CD4-positive, CD25-positive, alpha-beta regulatory T cell (primary cell): Measurements from ENCODE around the gene POU5F1. TPM values are rescaled to one million over a fixed set of nuclear protein-coding genes. Genes with fewer than 3 reads are reported as not detected.

ENCODE experiments used
- ATAC-seq, 2 donors: fragments of 150-1000 bp; cut with Tn5 transposase; one replicate each; pipeline ENCODE4 v1.10.0; 2021; ENCODE audit warnings: low read depth in 2 of 2, moderate number of reproducible peaks in 2 of 2, moderate library complexity in 1 of 2
- DNase-seq, 3 donors: peaks; one replicate each; pipeline versions ENCODE4 v3.0.0 to v3.0.0-alpha.2; 2012 to 2022; ENCODE audit warnings: mixed read lengths in 1 of 3
- H3K27ac ChIP-seq: one replicate; pipeline ENCODE4 v1.7.0; 2013; ENCODE audit warnings: mild to moderate bottlenecking, low read length; ENCODE audit not compliant: insufficient read depth, poor library complexity, severe bottlenecking
- H3K27me3 ChIP-seq: one replicate; pipeline ENCODE4 v1.7.0; 2013; ENCODE audit warnings: low read length; ENCODE audit not compliant: control insufficient read depth, insufficient read depth
- H3K36me3 ChIP-seq: one replicate; pipeline ENCODE4 v1.7.0; 2013; ENCODE audit warnings: mild to moderate bottlenecking, low read length, moderate library complexity; ENCODE audit not compliant: control insufficient read depth, insufficient read depth
- H3K4me1 ChIP-seq: 2 replicates; pipeline ENCODE4 v1.7.0; 2013; ENCODE audit warnings: mild to moderate bottlenecking, low read length; ENCODE audit not compliant: insufficient read depth, control insufficient read depth, poor library complexity, severe bottlenecking
- H3K4me3 ChIP-seq: one replicate; pipeline ENCODE4 v1.7.0; 2013; ENCODE audit warnings: low read depth, mild to moderate bottlenecking, low read length, moderate library complexity
- H3K9me3 ChIP-seq, 2 experiments: 1 replicate in 1 of 2; 2 replicates in 1 of 2; pipeline ENCODE4 v1.7.0; 2013; ENCODE audit warnings: low read length in 2 of 2, mild to moderate bottlenecking in 1 of 2, moderate library complexity in 1 of 2; ENCODE audit not compliant: control insufficient read depth in 2 of 2
- H3K27ac Mint-ChIP-seq, 3 donors: one replicate each; pipeline ENCODE4 v1.8.0; 2020 to 2022; ENCODE audit warnings: mild to moderate bottlenecking in 3 of 3, mixed read lengths in 3 of 3, moderate library complexity in 2 of 3
- H3K27me3 Mint-ChIP-seq: one replicate; pipeline ENCODE4 v1.8.0; 2022; ENCODE audit warnings: mild to moderate bottlenecking, mixed read lengths
- H3K36me3 Mint-ChIP-seq: one replicate; pipeline ENCODE4 v1.8.0; 2020; ENCODE audit warnings: mixed read lengths
- H3K4me1 Mint-ChIP-seq, 4 donors: one replicate each; pipeline ENCODE4 v1.8.0; 2020 to 2022; ENCODE audit warnings: mixed read lengths in 4 of 4, mild to moderate bottlenecking in 1 of 4
- H3K4me3 Mint-ChIP-seq, 4 donors: one replicate each; pipeline ENCODE4 v1.8.0; 2020 to 2022; ENCODE audit warnings: mild to moderate bottlenecking in 4 of 4, mixed read lengths in 4 of 4, moderate library complexity in 3 of 4
- H3K9me3 Mint-ChIP-seq, 7 donors: one replicate each; pipeline ENCODE4 v1.8.0; 2020 to 2022; ENCODE audit warnings: mixed read lengths in 7 of 7, mild to moderate bottlenecking in 3 of 7, moderate library complexity in 2 of 7
- polyA plus RNA-seq, 4 donors: library from polyadenylated mRNA; unstranded; fragments of 300-500 nt; fragmentation: Illumina TruSeq; gene quantifications; one replicate each; pipeline ENCODE4 v1.2.3, GENCODE V29; 2021
- total RNA-seq: library from RNA; stranded (reverse); gene quantifications from one replicate; pipeline ENCODE4 v1.2.3, GENCODE V29; 2022

The POU5F1 gene
- total and polyA plus RNA-seq, 5 donors from 2014 or later = 0.27 TPM; not detected in 4

GRCh38 chr6:31140643-31141042 lies 29.8 kb downstream of the POU5F1 start:
- ATAC-seq (no peak), DNase-seq (no peak)
- H3K27me3 ChIP-seq = no peaks in the 10 kb centered on the region
- H3K4me3 Mint-ChIP-seq = no peak overlapping the region
- H3K27ac Mint-ChIP-seq = peak overlapping the region in 1 of 3 donors; percentile 20
- H3K36me3 Mint-ChIP-seq = peaks cover 14% of the 10 kb centered on the region
- no peak overlapping the region for H3K27ac ChIP-seq
- H3K4me3 ChIP-seq = no peak overlapping the region
- no peaks in the 10 kb centered on the region for H3K36me3 ChIP-seq
- H3K4me1 Mint-ChIP-seq = peaks cover 0 to 6% (median 4%) of the 10 kb centered on the region in 4 donors
- no peaks in the 10 kb centered on the region for H3K27me3 Mint-ChIP-seq
- peaks cover 0 to 3% (median 0%) of the 10 kb centered on the region in 7 donors for H3K9me3 Mint-ChIP-seq
- peaks cover 6% of the 10 kb centered on the region for H3K4me1 ChIP-seq
- H3K9me3 ChIP-seq = no peaks in the 10 kb centered on the region

- no peak overlapping the region for H3K4me3 Mint-ChIP-seq
These were observed 30.9 kb downstream of the POU5F1 start for GRCh38 chr6:31139599-31139998.

GRCh38 chr6:31138982-31139381 lies 31.5 kb downstream of the POU5F1 start, which contains the start of gene PSORS1C2:
TSS of gene PSORS1C2 (minus strand) at chr6:31139066. CDS start at chr6:31139026, 40 bp downstream.
- H3K9me3 ChIP-seq = no peaks in the 10 kb centered on the region
- H3K36me3 ChIP-seq = no peaks in the 10 kb centered on the region
- peak within 1 kb of the TSS in 2 of 4 donors; percentile 41 to 66 for H3K4me3 Mint-ChIP-seq
- H3K4me3 ChIP-seq = no peak within 1 kb of the TSS
- DNase-seq = no peak
- H3K9me3 Mint-ChIP-seq = peaks cover 0 to 3% (median 0%) of the 10 kb centered on the region in 7 donors
- H3K27me3 ChIP-seq = no peaks in the 10 kb centered on the region
- H3K27me3 Mint-ChIP-seq = no peaks in the 10 kb centered on the region
- H3K4me1 Mint-ChIP-seq = peaks cover 0 to 6% (median 4%) of the 10 kb centered on the region in 4 donors
- peak within 1 kb of the TSS; percentile 14 to 42 (median 30) for H3K27ac Mint-ChIP-seq
- ATAC-seq = no peak
- no peak within 1 kb of the TSS for H3K27ac ChIP-seq
- peaks cover 6% of the 10 kb centered on the region for H3K4me1 ChIP-seq
- H3K36me3 Mint-ChIP-seq = peaks cover 8% of the 10 kb centered on the region

More at GRCh38 chr6:31139599-31139998, 30.9 kb downstream of the POU5F1 start:
- H3K4me1 Mint-ChIP-seq = peaks cover 0 to 6% (median 4%) of the 10 kb centered on the region in 4 donors
- H3K36me3 ChIP-seq = no peaks in the 10 kb centered on the region
- H3K9me3 Mint-ChIP-seq = peaks cover 0 to 3% (median 0%) of the 10 kb centered on the region in 7 donors
- DNase-seq (no peak), ATAC-seq (no peak)
- peak overlapping the region in 2 of 3 donors; percentile 30 to 42 for H3K27ac Mint-ChIP-seq
- H3K4me1 ChIP-seq = peaks cover 6% of the 10 kb centered on the region
- H3K36me3 Mint-ChIP-seq = peaks cover 12% of the 10 kb centered on the region
- no peaks in the 10 kb centered on the region for H3K27me3 ChIP-seq
- H3K27ac ChIP-seq = no peak overlapping the region
- H3K4me3 ChIP-seq = no peak overlapping the region
- no peaks in the 10 kb centered on the region for H3K9me3 ChIP-seq
- H3K27me3 Mint-ChIP-seq = no peaks in the 10 kb centered on the region

- Mint-ChIP-seq H3K27me3 (no peaks in the 10 kb centered on the region), H3K9me3 (peaks cover 0 to 3% (median 0%) of the 10 kb centered on the region in 7 donors), H3K36me3 (no peaks in the 10 kb centered on the region), H3K27ac (no peak overlapping the region), H3K4me1 (peaks cover 0 to 6% (median 4%) of the 10 kb centered on the region in 4 donors), H3K4me3 (no peak overlapping the region)
- Histone ChIP-seq H3K4me3 (no peak overlapping the region), H3K27me3 (no peaks in the 10 kb centered on the region), H3K4me1 (peaks cover 6% of the 10 kb centered on the region), H3K36me3 (no peaks in the 10 kb centered on the region), H3K9me3 (no peaks in the 10 kb centered on the region), H3K27ac (no peak overlapping the region)
- no peak for DNase-seq
- ATAC-seq = no peak
These were observed 34.8 kb downstream of the POU5F1 start for GRCh38 chr6:31135710-31136109.

- Mint-ChIP-seq H3K4me1 (peaks cover 0 to 15% (median 11%) of the 10 kb centered on the region in 4 donors), H3K36me3 (no peaks in the 10 kb centered on the region), H3K4me3 (no peak overlapping the region), H3K27ac (no peak overlapping the region), H3K9me3 (peaks cover 0 to 3% (median 0%) of the 10 kb centered on the region in 7 donors), H3K27me3 (peaks cover 17% of the 10 kb centered on the region)
- no peak overlapping the region for H3K4me3 ChIP-seq
- DNase-seq (no peak), ATAC-seq (no peak)
- H3K36me3 ChIP-seq = no peaks in the 10 kb centered on the region
- H3K9me3 ChIP-seq = no peaks in the 10 kb centered on the region
- H3K27me3 ChIP-seq = peaks cover 6% of the 10 kb centered on the region
- peaks cover 5% of the 10 kb centered on the region for H3K4me1 ChIP-seq
- H3K27ac ChIP-seq = no peak overlapping the region
These were observed 37.7 kb downstream of the POU5F1 start for GRCh38 chr6:31132806-31133205.

GRCh38 chr6:31131595-31131994 lies 38.9 kb downstream of the POU5F1 start:
- DNase-seq (no peak), ATAC-seq (no peak)
- peaks cover 18% of the 10 kb centered on the region for H3K27me3 Mint-ChIP-seq
- H3K4me3 Mint-ChIP-seq = no peak overlapping the region
- peaks cover 0 to 12% (median 7%) of the 10 kb centered on the region in 4 donors for H3K4me1 Mint-ChIP-seq
- H3K9me3 Mint-ChIP-seq = no peaks in the 10 kb centered on the region
- Histone ChIP-seq H3K9me3 (no peaks in the 10 kb centered on the region), H3K4me3 (no peak overlapping the region), H3K27ac (no peak overlapping the region), H3K36me3 (no peaks in the 10 kb centered on the region), H3K4me1 (no peaks in the 10 kb centered on the region), H3K27me3 (peaks cover 6% of the 10 kb centered on the region)
- no peak overlapping the region for H3K27ac Mint-ChIP-seq
- H3K36me3 Mint-ChIP-seq = no peaks in the 10 kb centered on the region

GRCh38 chr6:31130751-31131150 lies 39.7 kb downstream of the POU5F1 start:
- Histone ChIP-seq H3K27me3 (peaks cover 6% of the 10 kb centered on the region), H3K36me3 (no peaks in the 10 kb centered on the region), H3K4me3 (no peak overlapping the region), H3K4me1 (no peaks in the 10 kb centered on the region), H3K9me3 (no peaks in the 10 kb centered on the region), H3K27ac (no peak overlapping the region)
- ATAC-seq (no peak), DNase-seq (no peak)
- H3K4me3 Mint-ChIP-seq = no peak overlapping the region
- peaks cover 18% of the 10 kb centered on the region for H3K27me3 Mint-ChIP-seq
- no peaks in the 10 kb centered on the region for H3K9me3 Mint-ChIP-seq
- H3K4me1 Mint-ChIP-seq = peaks cover 0 to 12% (median 7%) of the 10 kb centered on the region in 4 donors
- no peaks in the 10 kb centered on the region for H3K36me3 Mint-ChIP-seq
- H3K27ac Mint-ChIP-seq = no peak overlapping the region

- H3K4me1 ChIP-seq = no peaks in the 10 kb centered on the region
- Mint-ChIP-seq H3K4me3 (no peak overlapping the region), H3K27me3 (peaks cover 18% of the 10 kb centered on the region), H3K36me3 (no peaks in the 10 kb centered on the region), H3K27ac (no peak overlapping the region), H3K9me3 (no peaks in the 10 kb centered on the region), H3K4me1 (peaks cover 0 to 14% (median 7%) of the 10 kb centered on the region in 4 donors)
- peaks cover 6% of the 10 kb centered on the region for H3K27me3 ChIP-seq
- H3K4me3 ChIP-seq = no peak overlapping the region
- DNase-seq (no peak), ATAC-seq (no peak)
- no peaks in the 10 kb centered on the region for H3K9me3 ChIP-seq
- H3K27ac ChIP-seq = no peak overlapping the region
- no peaks in the 10 kb centered on the region for H3K36me3 ChIP-seq
These were observed 41.4 kb downstream of the POU5F1 start for GRCh38 chr6:31129130-31129529.
